NCI-H510A (cell line): ENCODE results near the gene TXNRD2.

Source experiments
- DNase-seq: peaks from one replicate; lab custom pipeline; 2025; lab: John Stamatoyannopoulos, UW

The TXNRD2 gene

DNA sequence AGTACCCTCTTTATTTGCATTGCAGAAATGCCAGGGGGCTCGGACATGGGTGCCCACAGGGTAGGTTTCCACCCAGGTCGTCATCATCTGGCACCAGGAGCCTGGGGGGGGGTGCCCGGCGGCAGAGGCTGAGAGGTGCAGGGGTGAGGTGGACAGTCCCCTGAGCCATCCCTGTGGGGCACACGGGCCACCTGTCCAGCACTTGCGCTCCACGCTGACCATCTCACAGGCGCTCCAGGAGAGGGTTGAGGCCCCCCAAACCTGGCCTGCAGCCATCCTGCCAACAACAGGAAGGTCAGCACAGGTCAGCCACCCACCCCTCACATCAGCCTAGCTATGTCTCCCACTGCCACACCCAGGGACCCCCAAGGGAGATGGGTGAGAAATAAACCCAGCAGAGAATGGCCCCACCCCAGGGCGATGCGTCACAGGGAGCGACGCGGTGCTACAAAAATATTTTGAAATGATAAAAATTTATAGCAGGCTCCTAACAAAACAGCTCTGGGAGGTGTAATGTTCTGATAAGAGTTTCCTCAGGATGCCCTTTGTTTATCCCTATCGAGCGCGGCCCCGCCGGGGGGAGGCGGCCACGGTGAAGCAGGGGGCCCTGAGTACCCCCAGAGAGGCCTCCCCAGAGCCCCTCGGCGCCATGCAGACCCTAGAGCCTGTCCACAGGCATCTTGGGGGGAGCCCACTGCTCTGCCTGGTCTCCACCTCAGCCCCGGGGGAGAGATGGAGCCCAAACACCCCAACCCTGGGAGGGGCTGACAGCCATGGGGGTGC lies 65.9 kb downstream of the TXNRD2 start:
- no peak for DNase-seq

DNA sequence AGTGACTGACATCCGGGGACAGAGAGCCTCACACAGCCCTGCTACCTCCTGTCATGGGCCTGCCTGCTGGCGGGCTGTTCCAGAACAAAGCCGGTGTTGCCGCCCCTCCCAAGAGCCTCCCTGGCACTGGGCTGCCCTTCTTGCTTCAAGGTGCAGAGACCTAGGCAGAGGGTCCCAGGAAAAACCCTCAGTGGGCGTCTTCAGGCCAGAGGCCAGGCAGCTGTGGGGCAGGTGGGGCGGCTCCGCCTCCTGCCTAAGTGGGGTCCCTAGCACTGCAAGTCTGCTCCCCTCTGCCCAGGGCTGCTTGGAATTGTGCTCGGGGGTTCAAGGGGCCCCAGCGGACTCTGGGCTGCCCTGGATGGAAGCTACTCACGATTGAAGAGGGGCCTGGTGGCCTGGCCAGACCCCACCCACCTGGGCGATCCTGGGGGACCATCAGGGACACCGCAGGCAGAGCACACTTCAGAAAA lies 66.5 kb downstream of the TXNRD2 start:
- DNase-seq, result no peak

- DNase-seq, result no peak
Measured at GRCh38 chr22:19874307-19875060, 67.1 kb downstream of the TXNRD2 start.

DNA sequence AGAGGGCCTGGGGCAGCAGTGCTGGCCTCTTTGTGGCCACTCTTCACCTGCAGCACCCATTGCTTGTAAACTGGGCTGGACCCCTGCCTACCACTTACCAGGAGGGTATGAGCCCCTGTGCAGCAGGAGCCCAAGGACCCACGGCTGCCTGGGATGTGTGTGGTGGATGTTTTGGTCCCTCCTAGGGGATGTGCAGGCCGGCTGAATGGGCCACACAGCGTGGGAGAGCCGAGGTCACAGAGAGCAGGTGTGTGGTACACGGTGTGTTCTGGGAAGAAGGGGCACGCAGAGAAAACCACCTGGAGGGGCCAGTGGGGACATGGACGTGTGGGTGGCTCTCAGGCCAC lies 67.7 kb downstream of the TXNRD2 start:
- DNase-seq, result no peak

DNA sequence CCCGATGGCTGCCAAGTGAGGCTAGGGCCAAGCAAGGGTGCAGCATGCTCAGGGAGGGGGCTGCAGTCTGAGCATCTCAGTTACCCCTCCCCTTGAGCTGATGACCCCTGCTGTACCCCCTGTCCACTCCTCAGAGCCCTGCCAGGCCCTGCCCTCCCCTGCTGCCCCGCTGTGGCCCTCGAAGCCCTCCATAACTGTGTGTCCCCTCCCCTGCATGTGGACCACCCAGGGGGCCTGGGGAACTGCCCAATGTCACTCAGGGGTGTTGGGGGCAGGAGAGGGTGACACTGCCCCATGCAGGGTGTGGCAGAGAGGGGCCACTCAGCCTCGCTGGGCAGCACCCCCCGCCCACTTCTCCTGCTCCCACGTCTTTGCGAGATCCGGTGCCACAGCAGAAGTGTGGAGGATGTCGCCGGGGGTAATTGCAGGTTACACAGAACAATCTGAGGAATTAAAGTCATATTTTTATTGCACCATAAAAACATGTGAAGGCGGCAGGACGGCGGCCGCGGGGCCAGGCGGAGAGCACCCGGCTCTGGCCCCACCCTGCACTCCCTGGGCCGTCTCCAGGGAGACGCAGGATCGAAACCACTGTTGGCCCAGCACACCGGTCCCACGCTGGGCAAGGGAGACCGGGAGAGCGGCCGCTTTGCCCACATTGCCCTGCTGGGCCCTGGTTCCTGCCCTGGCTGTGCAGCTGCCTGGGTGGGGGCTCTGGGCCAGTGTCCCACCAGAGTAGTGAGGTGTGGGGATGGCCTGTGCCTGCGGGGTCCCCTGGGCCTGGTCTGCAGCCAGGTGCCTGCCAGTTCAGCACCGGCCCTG lies 68.3 kb downstream of the TXNRD2 start:
- DNase-seq, result no peak

DNA sequence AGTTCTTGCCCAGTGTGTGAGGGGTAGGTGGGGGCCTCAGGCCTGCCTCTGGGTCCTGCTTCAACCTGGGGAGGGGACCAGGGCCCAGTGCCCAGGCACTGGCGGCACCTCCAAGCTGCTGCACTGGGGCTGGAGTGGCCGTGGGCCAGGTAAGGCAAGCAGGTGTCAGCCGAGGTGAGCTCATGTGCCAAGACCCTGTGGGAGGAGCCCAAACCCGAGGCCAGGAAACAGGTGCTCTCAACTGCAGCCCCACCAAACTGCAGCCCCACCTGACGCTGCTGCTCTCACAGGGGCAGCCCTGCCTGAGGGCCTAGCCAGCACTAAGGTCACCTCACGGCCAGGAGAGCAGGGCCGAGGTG lies 68.9 kb downstream of the TXNRD2 start:
- peak; percentile 77 for DNase-seq

GRCh38 chr22:19871845-19872778 lies 69.5 kb downstream of the TXNRD2 start:
- no peak for DNase-seq

GRCh38 chr22:19871023-19871844 lies 70.4 kb downstream of the TXNRD2 start:
- DNase-seq, result no peak

- DNase-seq, result no peak
Measured at GRCh38 chr22:19870153-19871022, 71.2 kb downstream of the TXNRD2 start.

DNA sequence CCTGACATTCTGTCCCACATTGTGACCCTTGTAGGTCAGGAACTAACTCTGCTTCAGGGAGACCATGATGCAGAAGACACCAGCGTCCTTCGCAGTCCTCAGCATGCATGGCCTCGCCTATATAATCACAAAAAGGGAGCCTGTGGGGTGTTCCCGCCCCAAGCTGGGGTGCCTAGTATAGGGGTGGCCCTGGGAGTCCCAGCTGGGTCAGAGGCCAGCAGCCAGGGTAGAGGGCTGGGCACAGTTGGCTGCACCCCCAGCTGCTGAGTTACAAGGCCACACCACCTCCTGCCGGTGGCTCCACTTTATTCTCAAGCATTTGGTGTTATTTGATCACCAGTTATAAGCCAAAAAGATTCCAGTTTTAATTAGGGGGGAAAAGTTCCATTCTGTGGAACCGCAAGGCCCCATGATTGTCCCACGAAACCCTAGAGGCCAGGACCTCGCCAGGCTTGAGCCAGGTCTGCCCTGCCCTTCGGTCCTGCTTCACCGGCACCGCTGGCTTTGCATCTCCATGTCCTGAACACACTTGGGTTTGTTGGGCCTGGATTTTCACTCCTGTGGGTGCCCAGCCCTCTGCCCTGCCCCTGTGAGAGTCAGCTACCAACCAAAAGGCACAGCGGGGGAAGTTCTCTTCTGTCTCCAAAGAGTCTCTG lies 72.0 kb downstream of the TXNRD2 start:
- DNase-seq, result no peak

DNA sequence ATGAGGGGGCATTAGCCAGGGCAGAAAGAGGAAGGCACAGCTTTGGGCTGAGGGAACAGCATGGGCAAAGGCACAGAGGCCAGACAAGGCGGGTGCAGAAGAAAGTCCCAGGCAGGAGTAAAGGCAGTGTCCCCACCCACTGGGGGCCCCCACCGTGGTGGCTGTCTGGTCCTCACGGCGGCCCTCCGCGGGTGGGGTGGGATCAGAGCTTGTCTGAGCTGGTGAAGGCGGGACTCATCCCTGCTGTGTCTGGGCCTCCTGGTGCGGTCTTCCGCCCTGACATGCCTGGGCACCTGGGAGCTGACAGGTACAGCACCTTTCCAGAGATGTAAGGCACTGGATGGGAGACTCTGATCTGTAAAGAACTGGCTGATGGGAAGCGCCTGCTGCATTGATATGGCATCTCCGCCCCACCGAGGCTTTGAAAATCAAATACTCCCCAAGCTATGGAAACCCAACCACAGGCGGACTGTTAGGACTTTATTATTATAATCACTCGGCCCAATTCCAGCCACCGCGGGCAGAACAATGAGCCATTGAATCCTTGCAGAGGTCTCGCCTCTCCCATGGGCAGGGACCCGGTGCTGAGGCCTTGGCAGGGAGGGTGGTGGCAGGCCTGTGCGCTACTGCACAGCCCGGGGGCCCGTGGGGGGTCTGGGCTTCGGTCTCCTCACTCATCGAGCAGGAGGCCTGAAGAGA lies 72.7 kb downstream of the TXNRD2 start:
- no peak for DNase-seq

DNA sequence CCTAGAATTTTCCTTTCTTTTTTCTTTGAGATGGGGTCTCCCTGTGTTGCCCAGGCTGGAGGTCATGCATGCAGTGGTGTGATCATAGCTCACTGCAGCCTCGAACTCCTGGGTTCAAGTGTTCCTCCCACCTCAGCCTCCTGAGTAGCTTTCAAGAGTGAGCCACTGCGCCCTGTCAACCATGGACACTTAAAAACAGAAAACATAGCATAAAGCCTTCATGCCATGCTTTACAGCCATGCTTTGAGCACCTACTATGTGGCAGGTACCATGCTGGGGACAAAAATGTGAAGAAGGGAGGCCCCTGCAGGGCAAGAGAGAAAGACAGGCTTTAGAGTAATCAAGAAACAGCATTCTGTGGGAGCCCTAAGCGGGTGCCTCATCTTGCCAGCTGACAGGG lies 73.3 kb downstream of the TXNRD2 start:
- DNase-seq, result no peak

GRCh38 chr22:19867617-19868016 lies 74.0 kb downstream of the TXNRD2 start:
- DNase-seq, result no peak

DNA sequence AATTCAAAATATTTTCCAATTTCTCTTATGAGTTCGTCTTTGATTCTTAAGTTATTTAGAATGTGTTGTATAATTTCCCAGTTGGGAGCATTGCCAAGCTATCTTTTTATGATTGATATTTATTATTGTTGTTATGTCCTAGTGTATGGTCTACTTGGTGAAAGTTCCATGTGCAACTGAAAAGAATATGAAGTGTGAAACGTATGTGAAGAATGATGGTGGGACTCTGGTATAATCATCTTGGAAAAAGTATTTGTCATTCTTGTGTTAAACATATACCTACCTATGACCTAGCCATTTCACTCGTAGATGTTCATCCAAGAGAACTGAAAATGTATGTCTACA lies 75.0 kb downstream of the TXNRD2 start:
- no peak for DNase-seq

DNA sequence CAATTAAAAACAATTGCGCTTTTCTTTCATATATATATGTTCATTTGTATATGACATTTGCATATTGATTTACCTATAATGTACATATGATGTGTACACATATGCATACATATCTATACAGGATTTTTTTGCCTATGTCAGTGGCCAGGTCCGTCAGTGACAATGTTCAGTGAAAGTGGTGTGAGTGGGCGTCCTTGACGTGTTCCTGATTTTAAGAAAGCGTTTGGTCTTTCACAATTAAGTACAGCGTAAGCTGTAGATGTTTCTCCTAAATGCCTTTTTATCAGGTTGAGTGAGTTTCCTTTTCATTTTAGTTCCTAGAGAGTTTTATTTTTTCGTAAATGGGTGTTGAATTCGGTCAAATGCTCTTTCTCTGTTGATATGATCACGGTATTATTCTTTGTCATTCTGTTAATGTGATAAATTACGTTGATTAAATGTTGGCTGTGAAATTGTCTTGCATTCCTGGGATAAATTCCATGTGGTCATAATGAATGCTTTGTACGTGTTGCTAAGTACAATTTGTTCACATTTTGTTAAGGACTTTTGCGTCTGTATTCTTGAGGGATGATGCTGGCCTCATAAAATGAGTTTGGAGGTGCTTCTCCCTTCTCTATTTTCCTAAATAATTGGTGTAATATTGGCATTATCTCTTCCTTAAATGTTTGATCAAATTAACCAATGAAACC lies 76.3 kb downstream of the TXNRD2 start:
- DNase-seq, result no peak

DNA sequence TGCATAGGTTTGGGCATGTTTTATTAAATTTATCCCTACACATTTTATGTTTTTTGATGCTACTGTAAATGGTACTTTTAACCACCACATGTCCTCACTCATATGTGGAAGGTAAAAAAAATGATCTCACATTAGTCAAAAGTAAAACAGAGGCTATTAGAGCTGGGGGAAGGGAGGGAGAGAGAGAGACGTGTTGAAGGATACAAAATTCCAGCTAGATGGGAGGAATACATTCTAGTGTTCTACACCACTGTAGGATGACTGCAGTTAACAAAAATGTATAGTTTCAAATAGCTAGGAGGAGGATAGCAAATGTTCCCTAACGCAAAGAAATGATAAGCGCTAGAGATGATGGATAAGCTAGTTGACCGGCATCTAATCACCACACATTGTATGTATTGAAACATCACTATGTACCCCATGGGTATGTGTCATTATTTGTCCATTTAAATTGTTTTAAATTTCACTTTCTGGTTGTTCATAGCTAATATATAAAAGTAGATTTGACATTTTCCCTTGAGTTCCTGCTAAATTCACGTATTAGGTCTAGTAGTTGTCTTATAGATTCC lies 77.0 kb downstream of the TXNRD2 start:
- DNase-seq, result no peak

GRCh38 chr22:19863571-19863970 lies 78.0 kb downstream of the TXNRD2 start:
- no peak for DNase-seq
